Activated CD4-positive, alpha-beta T cell treated with anti-CD3 and anti-CD28 coated beads, Interleukin-2, amount 50 U/mL, for 1 hour (primary cell): Measurements from ENCODE around the gene ITGB6.
"Not testable (repeated sequence)": the region's sequence is repeated elsewhere in the genome, so short reads cannot be mapped to it uniquely, and the experiment has no call there.

Experiments used
- DNase-seq: peaks from one replicate; pipeline ENCODE4 v3.0.0-alpha.2; 2020

The ITGB6 gene

GRCh38 chr2:160181146-160181836 is 18.8 kb downstream of the ITGB6 start:
- DNase-seq = peak; percentile 10

- DNase-seq = not testable (repeated sequence)
Observed at GRCh38 chr2:160180690-160181089, 19.4 kb downstream of the ITGB6 start.

DNA sequence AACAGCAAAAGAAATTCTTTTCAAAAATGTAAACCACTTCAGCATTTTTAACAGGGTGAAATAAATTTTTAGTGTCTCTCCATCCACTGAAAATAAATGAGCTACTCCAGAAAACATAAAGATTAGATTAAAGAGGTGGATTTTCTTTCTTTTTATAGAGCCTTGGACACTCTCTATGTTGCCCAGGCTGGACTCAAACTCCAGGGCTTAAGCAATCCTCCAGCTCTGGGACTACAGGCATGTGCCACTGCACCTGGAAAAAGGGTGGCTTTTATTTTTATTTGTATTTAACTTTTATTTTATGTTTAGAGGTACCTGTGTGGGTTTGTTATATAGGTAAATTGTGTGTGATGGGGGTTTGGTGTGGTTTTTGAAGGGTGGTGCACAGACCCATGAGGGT is 19.9 kb downstream of the ITGB6 start:
- no peak for DNase-seq

- DNase-seq = no peak
Observed at GRCh38 chr2:160175169-160176134, 24.6 kb downstream of the ITGB6 start.

GRCh38 chr2:160174322-160174721 is 25.8 kb downstream of the ITGB6 start:
- no peak for DNase-seq

DNA sequence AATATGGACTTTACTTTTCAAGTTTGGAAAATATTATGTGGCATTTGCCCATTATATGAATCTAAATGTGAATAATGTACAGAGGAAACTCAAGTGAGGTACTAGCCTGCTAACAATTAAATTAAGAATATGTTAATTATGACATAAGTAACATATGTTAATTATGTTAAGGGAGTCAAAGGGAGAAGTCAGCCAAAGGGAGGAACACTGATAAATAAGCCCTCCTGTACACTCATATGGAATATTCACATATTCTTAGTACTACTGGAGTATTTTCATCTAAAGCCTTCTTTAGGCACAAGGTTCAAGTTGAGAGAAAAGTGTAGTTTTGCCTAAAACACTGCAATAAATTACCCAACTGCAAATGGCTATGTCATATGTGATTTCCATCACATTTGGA is 30.1 kb downstream of the ITGB6 start:
- DNase-seq = no peak

- no peak for DNase-seq
Observed at GRCh38 chr2:160169471-160169870, 30.6 kb downstream of the ITGB6 start.

DNA sequence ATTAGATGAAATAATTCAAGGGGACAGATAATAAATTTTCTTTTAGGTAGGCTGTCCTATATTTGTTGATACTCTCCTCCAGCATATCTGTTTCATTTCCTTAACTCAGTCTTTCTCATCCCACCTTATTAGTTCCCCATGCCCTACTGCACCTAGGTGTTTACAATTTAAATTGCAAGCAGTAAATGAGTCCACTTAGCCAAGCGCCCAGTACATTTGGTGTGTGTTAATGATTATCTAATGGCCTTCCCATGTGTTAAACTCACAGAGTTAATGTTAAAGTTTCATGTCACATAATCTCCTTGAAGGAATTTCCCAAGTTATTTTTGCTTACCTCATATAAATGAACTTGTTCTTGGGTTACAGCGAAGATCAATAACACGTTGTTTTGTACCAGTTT is 31.2 kb downstream of the ITGB6 start:
- no peak for DNase-seq

DNA sequence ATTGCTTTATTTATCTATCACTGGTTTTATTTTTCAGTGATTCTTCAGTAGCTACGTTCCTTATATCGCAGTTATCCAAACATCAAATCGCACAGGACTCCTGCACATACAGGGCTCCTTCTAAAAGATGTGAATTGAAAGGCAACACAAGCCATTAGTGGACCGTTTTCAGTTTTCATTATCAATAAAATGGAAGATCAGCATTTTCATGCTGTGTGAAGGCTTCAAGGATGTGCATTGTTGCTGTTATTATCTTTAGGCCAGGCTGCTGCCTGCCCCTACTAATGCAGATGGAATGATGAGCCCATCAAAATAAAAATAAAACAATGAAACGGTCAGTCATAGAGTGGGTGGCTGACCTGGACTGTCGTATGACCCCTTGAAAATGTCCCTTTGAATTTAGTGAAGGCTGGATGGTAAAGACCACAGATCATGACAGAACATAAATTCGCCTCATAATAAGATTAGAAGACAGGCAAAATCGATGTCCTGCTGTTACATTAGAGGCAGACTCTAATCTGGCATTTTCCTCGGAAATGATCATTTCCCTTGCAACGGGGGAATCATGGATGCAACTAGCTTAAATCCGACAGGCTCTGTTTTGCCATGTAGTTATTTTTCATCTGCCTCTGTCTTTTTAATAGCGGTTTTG is 32.9 kb downstream of the ITGB6 start:
- no peak for DNase-seq

- DNase-seq = no peak
Observed at GRCh38 chr2:160165996-160166395, 34.1 kb downstream of the ITGB6 start.

DNA sequence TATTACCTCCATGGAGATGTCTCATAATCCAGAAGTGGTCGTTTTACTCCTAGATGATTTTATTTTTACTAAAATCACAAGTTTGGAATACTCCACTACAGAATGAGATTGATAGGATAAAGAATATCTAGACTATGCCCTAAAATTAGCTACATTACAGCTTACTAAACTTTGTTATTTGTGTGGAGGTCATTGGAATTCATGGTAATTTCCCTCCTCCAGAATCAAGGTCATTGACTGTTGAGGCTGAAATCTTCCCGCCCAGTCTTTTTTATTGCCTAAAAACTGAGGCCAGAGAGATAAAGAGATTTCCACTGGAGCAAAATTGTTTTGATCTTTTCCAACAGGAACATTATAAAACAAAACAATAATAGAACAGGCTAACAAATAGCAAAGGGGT is 35.0 kb downstream of the ITGB6 start:
- DNase-seq = no peak

- no peak for DNase-seq
Observed at GRCh38 chr2:160157861-160158829, 41.9 kb downstream of the ITGB6 start.

GRCh38 chr2:160156665-160157064 is 43.4 kb downstream of the ITGB6 start:
- DNase-seq = no peak

DNA sequence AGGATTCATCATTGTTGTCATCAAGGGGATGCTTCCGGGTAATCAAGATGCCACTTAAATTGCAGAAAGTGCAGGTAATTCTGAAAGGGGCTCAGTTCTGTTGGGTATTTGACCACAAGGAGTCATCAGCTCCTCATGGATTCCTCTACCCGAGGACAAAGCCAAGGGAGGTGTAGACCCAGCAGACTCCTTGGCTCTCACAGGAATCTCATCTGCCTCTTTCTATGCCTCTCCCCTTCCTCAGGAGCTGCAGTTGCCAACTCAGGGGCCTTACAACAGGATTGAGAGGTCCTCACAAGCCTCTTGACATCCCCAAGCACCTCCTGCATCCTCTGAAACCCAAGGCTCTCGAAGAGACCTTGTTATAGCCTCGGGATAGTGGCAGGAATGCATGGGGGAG is 44.0 kb downstream of the ITGB6 start:
- no peak for DNase-seq

GRCh38 chr2:160148419-160148818 is 51.7 kb downstream of the ITGB6 start:
- DNase-seq = not testable (repeated sequence)

- no peak for DNase-seq
Observed at GRCh38 chr2:160145471-160145870, 54.6 kb downstream of the ITGB6 start.

DNA sequence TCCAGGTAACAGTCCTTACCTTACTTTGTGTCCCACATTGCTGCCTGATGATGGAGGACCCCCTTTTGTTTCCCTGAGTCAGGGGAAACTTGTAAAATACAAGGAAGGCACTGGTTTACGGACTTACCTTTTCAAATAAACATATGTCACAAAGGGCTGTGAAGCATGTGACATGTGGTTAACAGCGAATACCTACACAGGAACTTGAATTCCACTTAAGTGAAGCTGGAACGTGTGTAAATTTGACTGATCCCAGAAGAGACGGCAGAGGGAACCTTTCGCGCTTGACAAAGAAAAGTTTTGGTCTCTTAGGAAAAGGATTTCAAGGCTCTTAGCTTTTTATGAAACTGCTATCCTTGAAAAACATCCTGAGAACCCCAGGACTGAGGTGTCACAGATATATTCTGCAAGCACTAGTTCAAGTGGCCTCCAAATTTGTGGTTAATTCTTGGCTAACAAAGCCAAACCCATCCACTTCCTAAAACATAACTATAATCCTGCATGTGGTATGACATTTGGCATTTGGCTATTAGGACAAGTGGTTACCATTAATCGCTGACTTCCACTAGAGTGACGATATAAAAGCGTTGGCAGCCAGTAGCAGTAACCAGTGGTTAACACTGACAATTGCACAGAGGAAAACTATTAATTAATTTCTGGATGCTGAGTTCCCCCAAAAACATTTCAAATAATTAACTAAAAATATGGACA is 55.6 kb downstream of the ITGB6 start:
- DNase-seq = no peak

DNA sequence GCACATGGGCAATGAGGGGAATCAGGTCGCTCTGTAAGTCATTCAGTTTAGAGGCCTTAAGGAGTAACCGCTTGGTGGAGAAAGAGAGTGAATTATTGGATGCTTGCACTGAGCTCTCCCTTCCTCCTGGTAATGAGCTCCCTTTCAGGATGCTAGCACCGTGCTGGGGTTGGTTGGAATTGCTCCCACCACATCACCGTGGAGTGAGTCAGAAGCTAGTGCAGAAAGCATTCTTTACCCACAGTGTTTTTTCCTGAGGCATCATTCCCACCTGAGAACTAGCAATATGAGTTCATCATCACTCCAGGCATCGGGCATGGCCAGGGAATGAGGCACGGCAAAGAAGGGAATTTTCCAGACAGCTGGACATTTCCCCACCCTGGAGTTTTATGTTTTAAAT is 57.6 kb downstream of the ITGB6 start:
- DNase-seq = no peak

GRCh38 chr2:160141912-160142311 is 58.2 kb downstream of the ITGB6 start:
- DNase-seq = no peak

- DNase-seq = no peak
Observed at GRCh38 chr2:160141419-160141818, 58.7 kb downstream of the ITGB6 start.

GRCh38 chr2:160140471-160140870 is 59.6 kb downstream of the ITGB6 start:
- no peak for DNase-seq

- no peak for DNase-seq
Observed at GRCh38 chr2:160139991-160140390, 60.1 kb downstream of the ITGB6 start.
